Measurements from ENCODE around the gene TDP1.

The TDP1 gene

DNA sequence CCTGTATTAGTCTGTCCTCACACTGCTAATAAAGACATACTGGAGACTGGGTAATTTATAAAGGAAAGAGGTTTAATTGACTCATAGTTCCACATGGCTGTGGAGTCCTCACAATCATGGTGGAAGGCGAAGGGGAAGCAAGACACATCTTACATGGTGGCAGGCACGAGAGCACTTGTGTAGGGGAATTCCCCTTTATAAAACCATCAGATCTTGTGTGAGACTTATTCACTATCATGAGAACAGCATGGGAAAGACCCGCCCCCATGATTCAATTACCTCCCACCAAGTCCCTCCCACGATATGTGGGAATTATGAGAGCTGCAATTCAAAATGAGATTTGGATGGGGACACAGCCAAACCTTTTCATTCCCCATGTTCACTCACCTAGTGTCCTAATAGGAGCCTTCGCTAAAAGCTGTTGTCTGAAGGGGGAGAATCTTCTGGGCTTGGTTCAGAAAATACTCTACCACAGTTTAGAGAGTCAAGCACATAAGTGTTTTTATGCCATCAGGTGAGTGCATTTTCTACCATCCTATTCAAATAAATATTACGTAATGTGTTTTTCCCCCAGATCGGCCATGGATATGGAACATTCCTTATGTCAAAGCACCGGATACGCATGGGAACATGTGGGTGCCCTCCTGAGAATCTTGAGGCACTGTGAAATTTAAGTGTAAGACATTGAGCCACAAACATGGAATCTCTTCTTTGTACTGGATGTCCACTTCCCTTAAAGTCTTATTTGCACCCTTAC, 86.9 kb downstream of the TDP1 start:
- no peaks in the 10 kb centered on the region for H3K27me3 ChIP-seq (ENCODE audit: insufficient read depth, low read length)
- H3K27ac ChIP-seq (ENCODE audit: low read depth, low read length, poor library complexity, severe bottlenecking): no peak overlapping the region
- H2AFZ ChIP-seq (ENCODE audit: low read length): no peak overlapping the region
- no peaks in the 10 kb centered on the region for H3F3A ChIP-seq (ENCODE audit: insufficient read depth, low read length)
- H3K9me3 ChIP-seq (ENCODE audit: low read length): no peaks in the 10 kb centered on the region
- H3K79me2 ChIP-seq (ENCODE audit: insufficient read depth, low read length): no peaks in the 10 kb centered on the region
- H4K20me1 ChIP-seq (ENCODE audit: insufficient read depth, low read length): no peaks in the 10 kb centered on the region
- no peaks in the 10 kb centered on the region; the same call in 1 of the 2 replicates for H3K9me2 ChIP-seq (ENCODE audit: low read depth, low read length)
- H3K9ac ChIP-seq (ENCODE audit: low read length): no peak overlapping the region
- no peak for TF ChIP-seq EZH2 (IDR thresholded peaks at IDR 0.05; ENCODE audit: borderline replicate concordance, low read length)
- TF ChIP-seq, protein P1, sequence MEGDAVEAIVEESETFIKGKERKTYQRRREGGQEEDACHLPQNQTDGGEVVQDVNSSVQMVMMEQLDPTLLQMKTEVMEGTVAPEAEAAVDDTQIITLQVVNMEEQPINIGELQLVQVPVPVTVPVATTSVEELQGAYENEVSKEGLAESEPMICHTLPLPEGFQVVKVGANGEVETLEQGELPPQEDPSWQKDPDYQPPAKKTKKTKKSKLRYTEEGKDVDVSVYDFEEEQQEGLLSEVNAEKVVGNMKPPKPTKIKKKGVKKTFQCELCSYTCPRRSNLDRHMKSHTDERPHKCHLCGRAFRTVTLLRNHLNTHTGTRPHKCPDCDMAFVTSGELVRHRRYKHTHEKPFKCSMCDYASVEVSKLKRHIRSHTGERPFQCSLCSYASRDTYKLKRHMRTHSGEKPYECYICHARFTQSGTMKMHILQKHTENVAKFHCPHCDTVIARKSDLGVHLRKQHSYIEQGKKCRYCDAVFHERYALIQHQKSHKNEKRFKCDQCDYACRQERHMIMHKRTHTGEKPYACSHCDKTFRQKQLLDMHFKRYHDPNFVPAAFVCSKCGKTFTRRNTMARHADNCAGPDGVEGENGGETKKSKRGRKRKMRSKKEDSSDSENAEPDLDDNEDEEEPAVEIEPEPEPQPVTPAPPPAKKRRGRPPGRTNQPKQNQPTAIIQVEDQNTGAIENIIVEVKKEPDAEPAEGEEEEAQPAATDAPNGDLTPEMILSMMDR (IDR thresholded peaks at IDR 0.05; ENCODE audit: low read length): no peak
- H3K36me3 ChIP-seq (ENCODE audit: insufficient read depth, low read length): peaks cover 29% of the 10 kb centered on the region
- H3K4me3 ChIP-seq (ENCODE audit: low read depth, low read length, poor library complexity, severe bottlenecking): no peak overlapping the region
- no peaks in the 10 kb centered on the region for H3K4me1 ChIP-seq (ENCODE audit: insufficient read depth, low read length, severe bottlenecking)
- H3K4me2 ChIP-seq (ENCODE audit: low read length): no peak overlapping the region

DNA sequence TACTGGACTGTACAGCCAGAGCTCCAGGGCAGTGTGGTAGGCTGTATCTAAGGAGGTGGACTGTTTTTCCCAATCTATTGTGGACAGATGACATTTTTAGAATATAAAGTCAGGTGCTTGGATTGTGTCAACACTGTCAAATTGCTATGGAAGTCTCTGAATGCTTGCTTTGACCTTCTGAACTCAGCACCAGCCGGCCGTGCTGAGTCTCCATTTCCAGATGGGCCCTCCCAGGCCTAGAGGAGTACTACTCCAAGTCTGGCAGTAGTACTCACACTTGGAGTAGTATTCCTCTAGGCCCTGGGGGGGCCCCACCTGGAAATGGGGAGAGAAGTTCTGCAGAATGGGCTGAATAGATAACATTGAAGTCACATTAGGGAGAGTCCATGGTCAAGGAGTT, 89.9 kb downstream of the TDP1 start:
- no peak overlapping the region for H3K4me3 ChIP-seq (ENCODE audit: low read depth, low read length, poor library complexity, severe bottlenecking)
- no peak overlapping the region for H3K4me2 ChIP-seq (ENCODE audit: low read length)
- no peak overlapping the region for H3K9ac ChIP-seq (ENCODE audit: low read length)
- H3K36me3 ChIP-seq (ENCODE audit: insufficient read depth, low read length): peaks cover 16% of the 10 kb centered on the region; the same call in 1 of the 2 replicates
- no peaks in the 10 kb centered on the region for H3K9me3 ChIP-seq (ENCODE audit: low read length)
- H3K27ac ChIP-seq (ENCODE audit: low read depth, low read length, poor library complexity, severe bottlenecking): no peak overlapping the region
- no peaks in the 10 kb centered on the region for H3K27me3 ChIP-seq (ENCODE audit: insufficient read depth, low read length)
- no peaks in the 10 kb centered on the region for H3K4me1 ChIP-seq (ENCODE audit: insufficient read depth, low read length, severe bottlenecking)
- no peaks in the 10 kb centered on the region for H3K79me2 ChIP-seq (ENCODE audit: insufficient read depth, low read length)
- H2AFZ ChIP-seq (ENCODE audit: low read length): no peak overlapping the region
- no peaks in the 10 kb centered on the region for H3K9me2 ChIP-seq (ENCODE audit: low read depth, low read length)
- no peak for TF ChIP-seq EZH2 (IDR thresholded peaks at IDR 0.05; ENCODE audit: borderline replicate concordance, low read length)
- TF ChIP-seq, protein P1 (IDR thresholded peaks at IDR 0.05; ENCODE audit: low read length): no peak
- no peaks in the 10 kb centered on the region for H4K20me1 ChIP-seq (ENCODE audit: insufficient read depth, low read length)
- H3F3A ChIP-seq (ENCODE audit: insufficient read depth, low read length): no peaks in the 10 kb centered on the region

DNA sequence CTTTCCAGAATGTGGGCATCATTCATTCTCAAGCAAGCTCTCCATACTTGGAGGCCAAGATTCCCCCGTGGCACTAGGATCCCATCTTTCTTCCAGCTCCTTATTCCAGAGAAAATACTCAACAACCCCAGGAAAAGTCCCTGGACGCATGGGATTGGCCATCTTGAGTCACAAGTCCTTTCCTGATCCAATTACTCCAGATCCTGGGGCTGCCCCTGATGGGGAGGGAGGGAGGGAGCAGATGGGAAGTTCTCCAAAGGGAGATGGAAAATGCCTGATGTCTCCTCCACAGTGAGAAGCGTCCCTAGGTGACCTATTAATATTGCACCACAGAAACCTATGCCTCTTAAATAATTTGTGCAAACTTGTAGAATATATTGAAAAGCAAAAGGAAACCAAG, 93.7 kb downstream of the TDP1 start:
- H3F3A ChIP-seq (ENCODE audit: insufficient read depth, low read length): no peaks in the 10 kb centered on the region
- no peak for TF ChIP-seq EZH2 (IDR thresholded peaks at IDR 0.05; ENCODE audit: borderline replicate concordance, low read length)
- TF ChIP-seq, protein P1 (IDR thresholded peaks at IDR 0.05; ENCODE audit: low read length): no peak
- no peaks in the 10 kb centered on the region for H3K79me2 ChIP-seq (ENCODE audit: insufficient read depth, low read length)
- H3K9me2 ChIP-seq (ENCODE audit: low read depth, low read length): no peaks in the 10 kb centered on the region
- H3K9me3 ChIP-seq (ENCODE audit: low read length): no peaks in the 10 kb centered on the region
- H3K27me3 ChIP-seq (ENCODE audit: insufficient read depth, low read length): no peaks in the 10 kb centered on the region
- H3K4me3 ChIP-seq (ENCODE audit: low read depth, low read length, poor library complexity, severe bottlenecking): no peak overlapping the region
- H3K4me1 ChIP-seq (ENCODE audit: insufficient read depth, low read length, severe bottlenecking): no peaks in the 10 kb centered on the region
- no peak overlapping the region for H3K27ac ChIP-seq (ENCODE audit: low read depth, low read length, poor library complexity, severe bottlenecking)
- 0 out of 2 replicates have a peak, but pooled peaks cover 4% of the 10 kb centered on the region for H3K36me3 ChIP-seq (ENCODE audit: insufficient read depth, low read length)
- H2AFZ ChIP-seq (ENCODE audit: low read length): no peak overlapping the region
- no peak overlapping the region for H3K4me2 ChIP-seq (ENCODE audit: low read length)
- H4K20me1 ChIP-seq (ENCODE audit: insufficient read depth, low read length): no peaks in the 10 kb centered on the region
- no peak overlapping the region for H3K9ac ChIP-seq (ENCODE audit: low read length)

Measured in OCI-LY1 (cell line).